ENCODE measurements around the gene RASSF8.

DNA sequence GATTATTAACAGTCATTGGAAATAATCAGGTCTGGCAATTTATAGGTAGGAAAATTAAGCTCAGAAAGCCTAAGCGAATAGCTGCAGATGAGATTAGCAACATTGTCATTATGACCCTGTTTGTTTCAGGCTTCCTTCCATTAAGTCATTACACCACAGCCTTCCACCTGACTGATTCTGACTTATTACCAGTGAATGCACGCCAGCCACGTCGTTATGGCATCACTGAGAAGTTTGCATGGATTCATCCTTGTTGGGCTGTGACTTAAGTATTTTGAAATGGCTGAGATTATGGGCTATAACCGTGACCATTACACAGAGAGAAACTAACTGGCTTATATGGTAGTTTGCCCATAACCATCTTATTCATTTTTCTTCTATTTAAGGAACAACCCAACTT, 18.6 kb downstream of the RASSF8 start:
- TF ChIP-seq EGR1 (IDR thresholded peaks at IDR 0.05) (no peak), YY1 (IDR thresholded peaks at IDR 0.05; ENCODE audit: low read depth) (no peak), CREB1 (IDR thresholded peaks at IDR 0.05; ENCODE audit: low read depth) (no peak)
- TF ChIP-seq, protein P1, sequence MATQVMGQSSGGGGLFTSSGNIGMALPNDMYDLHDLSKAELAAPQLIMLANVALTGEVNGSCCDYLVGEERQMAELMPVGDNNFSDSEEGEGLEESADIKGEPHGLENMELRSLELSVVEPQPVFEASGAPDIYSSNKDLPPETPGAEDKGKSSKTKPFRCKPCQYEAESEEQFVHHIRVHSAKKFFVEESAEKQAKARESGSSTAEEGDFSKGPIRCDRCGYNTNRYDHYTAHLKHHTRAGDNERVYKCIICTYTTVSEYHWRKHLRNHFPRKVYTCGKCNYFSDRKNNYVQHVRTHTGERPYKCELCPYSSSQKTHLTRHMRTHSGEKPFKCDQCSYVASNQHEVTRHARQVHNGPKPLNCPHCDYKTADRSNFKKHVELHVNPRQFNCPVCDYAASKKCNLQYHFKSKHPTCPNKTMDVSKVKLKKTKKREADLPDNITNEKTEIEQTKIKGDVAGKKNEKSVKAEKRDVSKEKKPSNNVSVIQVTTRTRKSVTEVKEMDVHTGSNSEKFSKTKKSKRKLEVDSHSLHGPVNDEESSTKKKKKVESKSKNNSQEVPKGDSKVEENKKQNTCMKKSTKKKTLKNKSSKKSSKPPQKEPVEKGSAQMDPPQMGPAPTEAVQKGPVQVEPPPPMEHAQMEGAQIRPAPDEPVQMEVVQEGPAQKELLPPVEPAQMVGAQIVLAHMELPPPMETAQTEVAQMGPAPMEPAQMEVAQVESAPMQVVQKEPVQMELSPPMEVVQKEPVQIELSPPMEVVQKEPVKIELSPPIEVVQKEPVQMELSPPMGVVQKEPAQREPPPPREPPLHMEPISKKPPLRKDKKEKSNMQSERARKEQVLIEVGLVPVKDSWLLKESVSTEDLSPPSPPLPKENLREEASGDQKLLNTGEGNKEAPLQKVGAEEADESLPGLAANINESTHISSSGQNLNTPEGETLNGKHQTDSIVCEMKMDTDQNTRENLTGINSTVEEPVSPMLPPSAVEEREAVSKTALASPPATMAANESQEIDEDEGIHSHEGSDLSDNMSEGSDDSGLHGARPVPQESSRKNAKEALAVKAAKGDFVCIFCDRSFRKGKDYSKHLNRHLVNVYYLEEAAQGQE (IDR thresholded peaks at IDR 0.05; ENCODE audit: low read depth) = no peak

Measured in Ishikawa (cell line).